ENCODE measurements around the gene IRS2.

Gene IRS2

GRCh38 chr13:109703250-109703649 is 83.1 kb downstream of the IRS2 start:
- Mint-ChIP-seq H3K4me3 (no peak overlapping the region), H3K27me3 (ENCODE audit: low read depth) (no peaks in the 10 kb centered on the region), H3K4me1 (peaks cover 6% of the 10 kb centered on the region), H3K27ac (no peak overlapping the region), H3K36me3 (ENCODE audit: low read depth) (no peaks in the 10 kb centered on the region), H3K9me3 (peaks cover 6% of the 10 kb centered on the region)
- no peak for TF ChIP-seq CTCF (IDR thresholded peaks at IDR 0.05; ENCODE audit: unreplicated experiment in 3 of 3)
